ACHN (cell line): ENCODE measurements around the gene RBM11.

Experiments used
- DNase-seq: peaks from one replicate; pipeline ENCODE4 v3.0.0-alpha.2; 2015
- in situ Hi-C: cut with HindIII; loops from 2 replicates; pipeline ENCODE4 v1.10.0; 2017; ENCODE audit warnings: low sequenced_read_pairs, low pct_ligation_motif_present, low pct_unique_long_range_greater_than_20kb

The RBM11 gene

GRCh38 chr21:14263879-14264278, 47.9 kb downstream of the RBM11 start:
- no peak for DNase-seq
- in situ Hi-C loops = no loop called here

- in situ Hi-C loops = no loop called here
- DNase-seq = no peak
Observed at GRCh38 chr21:14265023-14265422, 49.1 kb downstream of the RBM11 start.

- DNase-seq = no peak
- in situ Hi-C loops = no loop called here
Observed at GRCh38 chr21:14267076-14267475, 51.1 kb downstream of the RBM11 start.

GRCh38 chr21:14270631-14271030, 54.7 kb downstream of the RBM11 start:
- no peak for DNase-seq
- in situ Hi-C loops = no loop called here

GRCh38 chr21:14271053-14271452, 55.1 kb downstream of the RBM11 start:
- DNase-seq = no peak
- in situ Hi-C loops = no loop called here

- in situ Hi-C loops = no loop called here
Observed at GRCh38 chr21:14271641-14272040, 55.7 kb downstream of the RBM11 start.

GRCh38 chr21:14273736-14274538, 58.0 kb downstream of the RBM11 start:
- in situ Hi-C loops = no loop called here

More at GRCh38 chr21:14271641-14272040, 55.7 kb downstream of the RBM11 start:
- no peak for DNase-seq

GRCh38 chr21:14275702-14276205, 59.8 kb downstream of the RBM11 start:
- DNase-seq = no peak
- in situ Hi-C loops = no loop called here

More at GRCh38 chr21:14273736-14274538, 58.0 kb downstream of the RBM11 start:
- DNase-seq = no peak
